GM21381 (cell line): Measurements from ENCODE around the gene CERS6.

Experiments
- ATAC-seq: cut with Tn5 transposase; IDR thresholded peaks from one replicate; pipeline ENCODE4 v1.9.1; 2021; ENCODE audit warnings: mild to moderate bottlenecking, moderate library complexity; ENCODE audit not compliant: unreplicated experiment

The CERS6 gene

DNA sequence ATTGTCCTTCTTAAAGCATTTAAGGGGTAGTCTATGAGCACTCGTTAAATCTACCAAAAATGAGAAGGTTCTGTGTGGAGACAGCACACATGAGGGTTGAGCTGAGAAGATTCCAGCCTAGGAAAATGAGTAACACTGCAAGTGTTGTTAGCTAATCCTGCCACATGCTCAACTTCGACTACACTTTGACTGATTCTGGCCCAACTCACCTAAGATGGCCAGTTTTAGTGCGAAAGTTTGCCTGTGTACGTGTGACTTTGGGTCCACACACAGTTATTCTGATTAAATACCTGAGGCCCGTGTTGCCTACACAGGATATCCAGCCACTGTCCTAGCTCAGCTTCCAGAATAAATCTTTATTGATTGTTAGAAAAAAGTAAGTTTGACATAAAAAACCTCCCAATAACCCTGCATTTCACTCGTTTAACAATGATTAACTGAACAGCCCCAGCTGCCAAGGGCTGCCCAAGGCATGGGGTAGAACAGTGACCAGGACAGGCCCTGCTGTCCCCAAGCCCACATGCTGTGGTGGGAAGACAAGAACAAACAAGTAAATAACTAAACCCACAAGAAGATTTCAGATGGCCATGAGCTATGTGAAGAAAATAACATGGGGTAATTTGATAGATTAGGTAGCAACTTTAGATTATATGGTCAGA, 14.7 kb upstream of the CERS6 start:
- no peak for ATAC-seq

DNA sequence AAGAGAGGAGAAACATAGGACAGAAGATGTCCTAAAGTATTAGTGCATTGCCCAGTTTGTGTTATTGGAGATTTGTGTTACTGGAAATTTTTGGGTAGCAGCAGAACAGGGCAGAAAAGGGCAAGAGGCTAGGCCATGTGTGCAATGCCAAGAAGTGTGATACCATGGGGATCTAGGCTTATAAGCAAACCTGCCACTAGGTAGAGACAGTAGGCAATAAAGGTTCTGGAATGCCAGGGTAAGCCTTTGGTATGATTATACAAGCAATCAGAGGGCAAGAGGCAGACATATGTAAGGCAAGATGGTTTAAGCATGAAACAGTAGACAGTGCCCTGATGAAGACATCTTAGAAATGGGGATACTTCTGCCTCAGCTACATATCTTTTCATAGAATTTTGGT, 12.3 kb upstream of the CERS6 start:
- ATAC-seq, result no peak

GRCh38 chr2:168445960-168446359, 10.1 kb upstream of the CERS6 start:
- no peak for ATAC-seq

- no peak for ATAC-seq
Measured at GRCh38 chr2:168448980-168449379, 7.1 kb upstream of the CERS6 start.

- ATAC-seq, result no peak
Measured at GRCh38 chr2:168449419-168449818, 6.7 kb upstream of the CERS6 start.

- ATAC-seq, result no peak
Measured at GRCh38 chr2:168450171-168450570, 5.9 kb upstream of the CERS6 start.

DNA sequence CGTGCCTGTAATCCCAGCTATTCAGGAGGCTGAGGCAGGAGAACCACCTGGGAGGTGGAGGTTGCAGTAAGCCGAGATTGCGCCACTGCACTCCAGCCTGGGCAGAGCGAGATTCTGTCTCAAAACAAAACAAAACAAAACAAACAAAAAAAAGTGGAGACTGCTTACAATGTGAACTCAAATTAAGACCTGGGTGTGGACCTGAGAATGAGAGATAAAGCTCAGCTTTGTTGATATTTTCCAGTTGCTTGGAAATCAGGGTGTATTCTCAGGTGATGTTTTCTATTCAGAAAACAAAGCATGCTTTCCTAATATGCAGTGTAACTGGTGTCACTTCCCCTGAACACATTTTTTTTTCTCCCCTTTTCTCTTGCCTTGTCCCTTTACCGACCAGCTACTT, 5.3 kb upstream of the CERS6 start:
- no peak for ATAC-seq

GRCh38 chr2:168452781-168453180, 3.3 kb upstream of the CERS6 start:
- ATAC-seq, result no peak

DNA sequence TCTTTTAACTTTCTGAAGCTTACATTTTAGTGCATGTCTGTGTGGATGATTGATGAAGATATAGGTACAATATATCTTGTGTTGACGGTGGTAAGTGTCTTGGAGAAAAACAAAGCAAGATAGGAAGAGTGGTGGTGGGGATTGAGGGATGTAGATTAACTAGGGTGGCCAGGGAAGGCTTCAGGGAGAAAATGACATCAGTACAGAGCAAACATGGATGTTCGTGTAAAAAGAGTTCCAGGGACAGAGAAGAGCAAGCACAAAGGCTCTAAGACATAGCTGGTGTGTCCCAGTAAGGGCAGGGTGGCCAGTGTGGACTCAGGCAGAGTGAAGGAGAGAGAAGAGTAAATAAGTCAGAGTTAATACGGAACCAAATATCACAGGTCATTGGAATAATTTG, 2.7 kb upstream of the CERS6 start:
- no peak for ATAC-seq

DNA sequence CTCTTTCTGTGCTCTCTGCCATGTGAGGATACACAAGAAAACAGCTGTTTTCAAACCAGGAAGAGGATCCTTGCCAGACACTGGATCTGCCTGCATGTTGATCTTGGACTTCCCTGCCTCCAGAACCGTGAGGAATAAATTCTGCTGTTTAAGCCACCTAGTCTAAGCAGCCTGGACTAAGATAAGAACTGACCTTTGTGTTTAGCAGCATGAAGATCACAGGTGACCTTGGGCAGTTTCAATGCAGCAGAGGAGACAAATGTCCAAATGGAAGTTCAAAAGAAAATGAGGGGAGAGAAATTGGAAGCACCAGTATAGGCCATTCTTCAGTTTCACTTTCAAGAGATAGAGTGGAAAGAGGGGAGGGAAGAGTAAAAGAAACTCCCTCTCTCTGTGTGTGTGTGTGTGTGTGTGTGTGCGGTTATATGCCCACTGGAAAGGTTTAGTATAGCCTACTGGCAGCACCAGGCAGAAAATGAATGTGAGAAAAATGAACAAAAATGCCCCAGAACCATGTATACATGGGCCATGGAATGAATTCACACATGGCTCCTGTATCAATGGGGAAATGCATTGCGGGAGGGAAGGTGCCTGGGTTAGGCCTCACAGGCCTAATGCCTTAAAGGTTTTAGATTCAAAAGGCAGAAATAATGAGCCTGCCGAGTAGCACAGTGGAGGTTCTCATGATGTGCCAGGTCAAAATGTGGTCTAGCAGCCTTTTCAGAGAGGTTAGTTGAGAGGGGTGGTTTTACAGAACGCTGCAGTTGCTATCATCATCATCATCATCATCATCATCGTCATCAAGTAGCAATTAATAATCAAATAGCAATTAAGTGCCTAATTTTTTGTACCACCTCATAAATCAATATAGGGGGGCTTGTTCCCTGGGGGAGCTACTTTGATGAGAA, 1.1 kb upstream of the CERS6 start:
- no peak for ATAC-seq

DNA sequence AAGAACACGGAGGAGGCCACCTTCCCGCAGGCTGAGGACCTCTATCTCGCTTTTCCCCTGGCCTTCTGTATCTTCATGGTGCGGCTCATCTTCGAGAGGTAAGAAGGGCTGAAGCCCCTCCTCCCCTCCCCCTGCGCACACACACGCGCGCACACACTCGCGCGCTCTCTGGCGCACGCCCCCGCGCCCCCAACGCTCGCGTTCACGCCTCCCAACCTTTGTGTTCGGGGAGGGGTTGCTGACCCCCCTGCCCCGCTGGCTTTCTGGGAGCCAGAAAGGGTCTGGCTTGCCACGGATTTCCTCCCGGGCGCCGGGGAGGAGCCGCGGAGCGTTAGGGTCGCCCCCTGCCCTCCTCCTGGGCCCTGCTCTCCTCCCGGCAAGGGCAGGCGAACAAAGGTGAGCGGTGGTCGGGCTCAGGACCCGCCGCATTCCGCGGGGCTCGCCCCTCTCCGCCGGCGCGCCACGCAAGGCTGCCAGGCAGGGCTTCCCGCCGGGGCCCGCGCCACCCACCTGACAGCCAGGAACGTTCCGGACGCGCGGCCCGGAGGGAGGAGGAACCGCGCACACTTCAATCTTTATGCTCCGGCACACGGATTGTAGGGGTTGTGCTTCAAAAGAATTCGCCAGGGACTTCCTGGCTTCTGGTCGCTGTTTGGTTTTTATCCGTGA, 583 bp downstream of the CERS6 start:
- peak; percentile 32 for ATAC-seq

- peak; percentile 1 for ATAC-seq
Measured at GRCh38 chr2:168457190-168457895, 1.3 kb downstream of the CERS6 start.

- no peak for ATAC-seq
Measured at GRCh38 chr2:168458139-168458538, 2.1 kb downstream of the CERS6 start.

DNA sequence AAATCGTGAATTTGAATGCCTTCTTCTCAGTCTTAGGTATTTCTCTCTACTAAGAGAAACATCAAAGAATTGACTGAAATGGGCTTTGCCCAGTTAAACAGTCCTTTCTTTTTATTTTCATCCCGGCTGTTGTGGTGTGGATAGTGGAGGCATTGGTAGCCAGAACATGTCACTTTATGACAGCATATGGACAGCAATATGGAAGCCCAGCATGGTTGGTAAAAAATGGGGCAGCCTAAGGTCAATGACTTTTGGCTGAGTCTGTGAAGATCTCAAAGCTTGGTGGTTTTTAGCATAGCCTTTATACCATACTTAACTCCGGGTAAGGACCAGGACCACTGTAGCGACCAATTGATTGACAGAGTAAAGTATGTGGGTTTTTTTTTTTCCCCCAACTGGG, 3.2 kb downstream of the CERS6 start:
- ATAC-seq, result no peak

DNA sequence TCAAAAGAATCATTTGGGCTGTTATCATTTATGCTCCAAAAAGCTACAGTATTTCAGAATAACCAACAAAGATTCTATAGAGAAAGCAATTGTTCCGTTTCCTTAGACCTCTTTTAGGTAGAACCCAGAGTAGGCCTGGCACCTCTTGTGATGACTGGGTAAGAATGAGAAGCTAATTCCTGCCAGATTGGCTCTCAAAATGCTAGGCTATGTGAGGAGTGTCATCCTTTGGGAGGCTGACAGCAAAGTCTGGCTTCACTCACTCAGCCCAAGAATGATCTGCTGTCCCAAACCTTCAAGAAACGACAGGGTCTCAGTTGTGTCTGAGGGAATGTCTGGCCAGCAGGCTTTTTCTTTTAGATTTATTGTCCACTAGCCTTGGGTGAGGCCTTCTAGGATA, 4.5 kb downstream of the CERS6 start:
- no peak for ATAC-seq

- ATAC-seq, result no peak
Measured at GRCh38 chr2:168461178-168461941, 5.3 kb downstream of the CERS6 start.

- ATAC-seq, result no peak
Measured at GRCh38 chr2:168461942-168462331, 5.9 kb downstream of the CERS6 start.

DNA sequence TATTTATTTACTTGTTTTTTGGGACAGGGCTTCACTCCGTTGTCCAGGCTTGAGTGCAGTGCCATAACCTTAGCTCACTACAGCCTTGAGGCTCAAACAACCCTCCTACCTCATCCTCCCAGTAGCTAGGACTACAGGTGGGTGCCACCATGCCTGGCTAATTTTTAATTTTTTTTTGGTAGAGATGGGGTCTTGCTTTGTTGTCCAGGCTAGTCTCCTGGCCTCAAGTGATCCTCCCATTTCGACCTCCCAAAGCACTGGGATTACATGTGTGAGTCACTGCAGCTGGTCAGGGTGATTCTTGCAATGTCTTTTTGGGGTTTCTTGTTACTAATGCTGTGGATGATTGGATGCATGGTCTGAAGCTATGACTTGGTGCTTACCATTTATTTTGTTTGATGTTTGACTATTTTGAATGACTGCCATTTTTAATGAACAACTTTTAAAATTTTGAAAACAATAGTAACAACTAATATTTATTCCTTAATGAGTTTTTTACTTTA, 6.5 kb downstream of the CERS6 start:
- ATAC-seq, result no peak

GRCh38 chr2:168465594-168465993, 9.5 kb downstream of the CERS6 start:
- no peak for ATAC-seq

DNA sequence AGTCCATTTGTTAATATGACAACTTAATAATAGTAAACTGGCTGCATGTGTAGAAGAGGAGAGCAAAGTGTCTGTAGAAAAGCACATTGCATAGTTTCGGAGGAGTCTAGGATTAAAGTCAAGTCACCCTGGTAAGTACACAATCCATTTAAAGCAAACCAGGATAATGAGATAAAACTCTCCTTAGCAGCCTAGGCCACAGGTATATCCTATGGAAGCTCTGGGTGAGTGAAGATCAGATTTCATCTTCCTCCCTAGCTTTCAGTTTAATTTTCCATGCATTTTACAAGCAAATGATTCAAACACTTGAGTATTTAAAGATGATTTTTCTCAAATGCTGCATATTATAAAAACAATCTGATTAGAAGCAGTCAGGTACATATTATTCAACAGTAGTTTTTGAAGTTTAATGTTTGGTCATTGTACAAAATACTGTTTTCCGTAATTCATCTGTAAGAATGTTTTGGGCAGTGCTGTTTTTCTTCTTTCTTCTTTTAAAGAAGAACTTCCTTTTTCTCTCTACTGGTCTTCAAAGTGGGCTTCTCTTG, 10.2 kb downstream of the CERS6 start:
- ATAC-seq, result no peak
